ENCODE results near the gene HNRNPLL. TPM values are rescaled to one million over a fixed set of nuclear protein-coding genes. Genes with fewer than 3 reads are reported as not detected.
A peak's percentile ranks its signal among the peaks of the same experiment; 100 is the strongest.

Gene HNRNPLL
- total RNA-seq, 1 donor from 2014 or later, result 35.6 TPM

DNA sequence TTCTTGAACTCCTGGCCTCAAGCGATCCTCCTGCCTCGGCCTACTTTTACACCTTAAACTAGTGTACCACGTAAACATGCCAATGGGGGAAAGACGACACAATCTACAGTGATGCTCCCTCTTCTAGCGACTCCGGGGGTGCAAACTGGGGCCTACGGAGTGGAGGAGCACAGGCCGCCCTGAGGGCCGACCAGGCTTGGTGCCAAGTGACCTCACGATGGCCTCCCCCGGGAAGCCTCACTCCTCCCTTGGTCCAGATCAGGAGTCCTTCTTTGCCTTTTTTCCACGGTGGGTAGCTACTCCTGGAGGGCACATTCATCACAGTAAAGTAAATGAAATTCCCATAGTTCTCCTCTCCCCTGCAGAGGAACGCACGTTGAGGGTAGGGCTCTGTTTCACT lies 73.5 kb downstream of the HNRNPLL start:
- DNase-seq (ENCODE audit: low read depth in 2 of 2), result no peak

DNA sequence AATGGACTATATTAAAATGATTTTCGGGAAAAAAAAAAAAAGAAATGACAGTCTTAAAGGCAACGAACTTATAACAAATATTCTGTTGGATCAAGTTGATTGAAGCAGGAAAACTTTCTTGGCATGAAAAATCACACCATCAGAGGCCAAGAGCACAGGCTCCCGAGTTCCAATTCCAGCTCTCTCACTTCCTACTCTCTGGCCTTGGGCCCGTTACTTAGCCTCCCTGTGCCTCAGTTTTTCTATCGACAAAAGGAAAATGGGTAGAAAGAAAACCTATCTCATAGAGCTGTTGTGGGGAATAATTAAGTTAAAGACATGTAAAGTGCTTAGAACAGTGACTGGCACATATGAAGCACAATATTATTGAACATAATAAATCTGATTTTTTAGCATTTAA lies 74.2 kb downstream of the HNRNPLL start:
- DNase-seq (ENCODE audit: low read depth in 2 of 2), result no peak

DNA sequence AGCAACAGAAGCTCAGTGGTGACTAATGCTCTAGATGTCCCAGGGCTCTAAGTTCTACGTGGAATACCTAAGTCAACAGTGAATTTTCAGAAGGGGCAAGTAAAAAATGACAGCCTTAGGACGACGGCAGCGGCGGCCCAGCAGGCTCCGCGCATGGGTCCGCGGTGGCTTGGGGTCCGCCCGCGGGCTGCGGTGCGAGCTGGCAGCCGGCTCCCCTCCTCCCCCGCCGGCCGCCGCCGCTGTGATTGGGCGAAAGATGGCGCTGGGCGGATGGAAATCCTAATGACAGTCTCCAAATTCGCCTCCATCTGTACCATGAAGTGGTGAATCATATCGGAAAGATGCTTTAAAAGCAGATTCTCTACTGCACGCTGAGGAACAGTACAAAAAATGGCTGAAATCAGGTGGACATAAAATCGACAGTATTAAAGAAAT lies 74.7 kb downstream of the HNRNPLL start:
- peak in 1 of 2 donors; percentile 26 for DNase-seq (ENCODE audit: low read depth in 2 of 2)

DNA sequence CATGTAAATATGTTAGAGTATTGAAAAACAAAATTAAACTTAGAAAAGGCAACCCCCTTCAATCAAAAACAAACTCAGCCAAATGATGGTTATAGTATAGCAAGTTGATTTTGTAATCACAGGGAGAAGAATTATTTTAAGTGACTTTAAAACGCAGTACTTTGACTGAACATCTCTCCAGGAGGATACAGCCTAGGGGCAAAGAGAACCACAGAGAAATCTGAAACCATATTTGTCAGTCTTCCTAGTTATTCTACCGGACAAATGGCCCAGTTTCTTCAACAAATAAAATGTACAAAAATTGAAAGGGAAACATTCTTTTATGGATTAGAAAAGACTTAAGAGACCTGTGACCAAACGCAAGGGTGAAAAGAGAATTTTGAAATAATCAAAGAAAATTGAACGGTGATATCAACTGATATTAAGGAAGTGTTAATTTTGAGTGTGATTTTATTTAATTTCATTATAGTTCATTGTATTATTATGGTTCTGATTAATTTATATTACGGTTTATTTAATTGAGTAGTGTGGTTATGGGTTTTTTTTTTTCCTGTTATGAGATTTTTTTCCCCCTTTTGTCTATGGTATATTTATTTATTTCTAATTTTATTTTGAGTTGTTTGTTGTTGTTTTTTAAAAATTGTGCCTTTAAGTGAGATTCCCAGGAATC lies 75.3 kb downstream of the HNRNPLL start:
- no peak for DNase-seq (ENCODE audit: low read depth in 2 of 2)

DNA sequence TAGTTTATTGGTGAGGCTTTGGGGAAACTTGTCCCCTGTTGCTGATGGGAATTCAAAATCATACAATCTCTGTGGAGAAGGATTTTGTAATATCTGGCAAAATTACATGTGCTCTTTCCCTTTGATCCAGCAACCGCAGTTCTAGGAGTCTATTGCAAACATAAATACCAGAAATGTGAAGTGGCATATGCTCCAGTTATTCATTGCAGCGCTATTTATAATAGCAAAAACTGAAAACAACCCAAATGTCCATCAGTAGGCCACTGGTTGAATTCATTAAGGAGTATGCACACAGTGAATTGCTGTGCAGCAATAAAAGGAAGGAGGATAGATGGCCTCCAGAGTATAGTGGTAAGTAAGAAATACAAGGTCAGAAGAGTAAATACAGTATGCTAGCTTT lies 76.5 kb downstream of the HNRNPLL start:
- no peak for DNase-seq (ENCODE audit: low read depth in 2 of 2)

DNA sequence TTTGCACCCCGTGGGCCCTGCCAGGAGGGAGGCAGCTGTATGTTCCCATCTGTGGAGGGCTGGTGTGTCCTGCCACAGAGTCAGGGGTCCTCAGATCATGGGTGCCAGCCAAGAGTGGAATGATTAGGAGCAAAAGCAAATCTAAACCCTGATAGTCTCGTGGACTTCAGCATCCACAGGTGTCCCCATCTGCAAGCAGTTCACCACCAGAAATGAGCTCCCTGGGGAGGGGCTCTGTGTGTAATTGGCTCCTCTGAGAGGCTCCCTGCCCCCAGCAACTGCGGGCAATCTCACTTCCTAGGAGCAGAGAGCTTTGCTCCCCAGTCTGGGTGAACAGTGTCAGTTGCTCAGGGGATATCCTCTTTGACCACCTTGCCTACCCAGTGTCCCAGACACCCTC lies 78.1 kb downstream of the HNRNPLL start:
- no peak for DNase-seq (ENCODE audit: low read depth in 2 of 2)

DNA sequence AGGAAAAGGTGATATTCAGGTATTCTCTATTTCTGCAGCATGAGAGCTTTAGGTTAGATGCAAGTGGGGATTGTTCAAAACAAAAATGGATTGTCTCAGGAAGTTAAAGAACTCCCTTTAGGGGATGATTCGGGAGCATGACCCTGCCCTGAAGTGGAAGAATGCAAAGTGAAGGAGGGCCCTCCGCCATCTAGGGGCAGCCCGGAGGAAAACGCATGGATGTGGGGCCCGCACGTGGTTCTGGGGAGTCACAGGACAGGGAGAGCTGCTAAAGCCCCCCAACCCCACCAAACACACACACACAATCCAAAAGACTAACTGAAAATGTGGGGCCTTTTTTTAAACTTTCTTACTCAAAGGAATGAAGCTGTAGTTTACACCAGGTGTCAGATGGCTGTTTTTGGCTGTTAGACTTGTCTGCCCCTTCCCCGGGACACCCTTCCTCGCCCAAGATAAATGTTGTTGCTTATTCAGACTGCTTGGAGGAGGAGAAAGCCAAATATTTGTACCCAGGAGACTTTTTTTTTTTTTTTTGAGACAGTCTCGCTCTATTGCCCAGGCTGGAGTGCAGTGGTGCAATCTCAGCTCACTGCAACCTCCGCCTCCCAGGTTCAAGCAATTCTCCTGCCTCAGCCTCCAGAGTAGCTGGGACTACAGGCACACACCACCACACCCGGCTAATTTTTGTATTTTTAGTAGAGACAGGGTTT lies 78.8 kb downstream of the HNRNPLL start:
- DNase-seq (ENCODE audit: low read depth in 2 of 2), result no peak

DNA sequence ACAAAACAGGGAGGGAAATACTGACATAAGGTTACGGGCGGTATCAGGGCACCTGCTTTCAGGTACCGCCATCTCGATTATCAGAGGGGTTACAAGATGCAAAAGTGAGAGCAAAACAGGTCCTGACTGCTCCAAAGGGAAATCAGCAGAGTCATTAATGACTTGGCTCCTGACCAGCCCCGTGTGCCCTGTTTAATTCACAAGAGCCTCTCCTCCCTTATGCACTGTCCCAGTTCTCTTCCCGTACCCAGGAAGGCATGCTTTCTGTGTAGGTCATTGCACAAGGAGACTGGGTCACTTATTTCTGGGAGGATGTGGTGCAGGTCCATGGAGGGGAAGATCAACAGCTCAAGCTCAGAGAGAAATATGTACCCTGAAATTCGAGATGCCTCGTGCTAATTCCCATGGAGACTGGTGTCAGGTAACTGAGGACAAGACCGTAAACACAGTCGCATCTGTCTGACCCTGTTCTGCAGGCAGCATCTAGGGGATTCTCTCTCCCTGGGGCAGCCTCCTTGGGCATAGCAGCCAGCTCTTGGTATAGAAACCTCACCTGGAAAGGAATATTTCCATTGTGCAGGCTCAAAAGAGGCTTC lies 79.9 kb downstream of the HNRNPLL start:
- no peak for DNase-seq (ENCODE audit: low read depth in 2 of 2)

DNA sequence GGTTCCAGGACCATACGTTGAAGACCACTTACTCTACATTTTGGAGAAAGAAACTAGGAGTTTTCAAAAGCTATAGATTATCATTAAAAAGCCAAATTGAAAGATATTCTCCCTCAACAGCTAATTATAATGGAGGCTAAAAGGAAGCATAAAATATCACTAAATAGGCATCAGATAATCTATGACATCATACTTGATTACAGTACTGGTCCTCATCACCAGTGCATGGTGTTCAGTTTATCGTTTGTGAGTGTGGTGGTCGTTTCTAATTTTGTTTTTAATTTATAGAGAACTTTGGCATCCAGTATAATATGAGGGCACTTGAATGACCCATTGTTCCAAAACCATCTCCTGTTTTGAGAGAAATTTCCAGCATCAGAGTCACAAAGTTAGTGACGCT lies 80.9 kb downstream of the HNRNPLL start:
- no peak for DNase-seq (ENCODE audit: low read depth in 2 of 2)

DNA sequence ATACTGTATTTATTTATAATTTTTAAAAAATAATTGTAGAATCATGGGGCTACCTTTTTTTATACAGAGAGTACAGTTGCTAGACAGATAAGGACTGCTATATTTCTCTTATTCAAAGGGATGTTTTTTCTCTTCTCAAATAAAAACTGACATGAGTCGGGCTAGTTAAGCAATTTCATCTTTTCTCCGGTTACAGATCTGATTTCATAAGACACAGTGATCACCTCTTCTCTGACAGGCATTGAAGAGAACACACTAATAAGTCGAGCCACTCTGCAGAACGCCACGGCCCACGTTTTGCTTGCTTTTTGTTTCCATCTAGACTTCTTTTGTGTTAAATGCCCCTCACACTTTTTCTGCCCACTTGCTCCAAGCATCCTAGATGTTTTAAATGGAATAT lies 85.4 kb downstream of the HNRNPLL start:
- DNase-seq (ENCODE audit: low read depth in 2 of 2), result no peak

DNA sequence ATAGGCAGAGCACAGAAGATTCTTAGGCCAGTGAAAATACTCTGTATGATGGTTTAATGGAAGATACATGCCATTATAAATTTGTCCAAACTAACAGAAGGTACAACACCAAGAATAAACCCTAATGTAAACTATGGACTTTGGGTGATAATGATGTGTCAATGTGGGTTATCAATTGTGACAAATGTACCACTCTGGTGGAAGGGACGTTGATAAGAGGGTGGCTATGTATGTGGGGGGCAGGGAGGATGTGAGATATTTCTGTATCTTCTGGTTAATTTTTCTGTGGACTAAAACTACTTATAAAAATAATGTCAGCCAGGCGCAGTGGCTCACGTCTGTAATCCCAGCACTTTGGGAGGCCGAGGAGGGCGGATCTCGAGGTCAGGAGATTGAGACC lies 86.2 kb downstream of the HNRNPLL start:
- DNase-seq (ENCODE audit: low read depth in 2 of 2), result no peak

DNA sequence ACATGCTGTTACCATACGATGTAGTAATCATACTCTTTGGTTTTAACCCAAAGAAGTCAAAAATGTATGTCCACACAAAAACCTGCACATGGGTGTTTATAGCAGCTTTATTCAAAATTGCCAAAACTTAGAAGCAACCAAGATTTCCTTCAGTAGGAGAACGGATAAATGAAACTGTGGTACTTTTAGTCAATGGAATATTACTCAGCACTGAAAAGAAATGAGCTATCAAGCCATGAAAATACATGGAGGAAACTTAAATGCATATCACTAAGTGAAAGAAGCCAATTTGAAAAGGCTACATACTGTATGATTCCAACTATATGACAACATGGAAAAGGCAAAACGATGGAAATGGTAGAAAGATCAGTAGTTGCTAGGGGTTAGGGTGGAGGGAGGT lies 86.6 kb downstream of the HNRNPLL start:
- DNase-seq (ENCODE audit: low read depth in 2 of 2), result no peak

DNA sequence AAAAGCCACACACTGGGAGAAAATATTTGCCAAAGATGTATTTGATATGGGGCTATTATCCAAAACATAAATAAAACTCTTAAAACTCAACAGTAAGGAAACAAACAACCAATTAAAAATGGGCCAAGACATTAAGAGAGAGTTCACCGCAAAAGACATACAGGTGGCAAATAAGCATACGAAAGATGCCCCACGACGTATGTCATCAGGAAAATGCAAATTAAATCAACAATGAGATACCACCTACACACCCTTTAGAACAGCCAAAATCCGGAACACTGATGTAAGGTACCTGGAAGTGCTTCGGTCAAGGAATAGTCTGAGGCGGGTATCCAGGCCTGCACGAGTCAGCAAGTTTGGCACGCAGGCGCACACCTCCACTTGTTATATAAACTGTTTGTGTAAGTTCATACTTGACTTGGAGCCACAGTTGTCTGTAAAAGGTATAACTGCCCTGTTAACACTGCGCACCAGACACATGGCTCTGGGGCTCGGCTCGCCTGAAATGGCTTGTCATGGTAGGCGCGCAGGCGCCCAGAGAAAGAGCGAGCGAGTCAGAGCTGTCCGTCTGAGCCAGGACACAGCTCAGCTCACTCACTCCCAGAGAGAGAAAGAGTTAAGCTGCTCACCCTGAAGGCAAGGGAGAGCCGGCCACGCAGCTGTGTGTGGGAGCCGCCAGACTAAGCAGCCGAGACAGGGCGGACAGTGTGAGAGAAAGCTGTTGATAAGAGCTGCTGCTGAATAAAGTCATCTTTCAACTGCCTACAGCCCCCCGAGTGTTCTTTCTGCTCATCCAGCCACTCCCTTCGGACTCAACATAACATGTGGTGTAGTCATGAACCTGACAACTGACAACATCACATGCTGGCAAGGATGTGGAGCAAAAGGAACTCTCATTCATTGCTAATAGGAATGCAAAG lies 87.3 kb downstream of the HNRNPLL start:
- DNase-seq (ENCODE audit: low read depth in 2 of 2), result no peak

DNA sequence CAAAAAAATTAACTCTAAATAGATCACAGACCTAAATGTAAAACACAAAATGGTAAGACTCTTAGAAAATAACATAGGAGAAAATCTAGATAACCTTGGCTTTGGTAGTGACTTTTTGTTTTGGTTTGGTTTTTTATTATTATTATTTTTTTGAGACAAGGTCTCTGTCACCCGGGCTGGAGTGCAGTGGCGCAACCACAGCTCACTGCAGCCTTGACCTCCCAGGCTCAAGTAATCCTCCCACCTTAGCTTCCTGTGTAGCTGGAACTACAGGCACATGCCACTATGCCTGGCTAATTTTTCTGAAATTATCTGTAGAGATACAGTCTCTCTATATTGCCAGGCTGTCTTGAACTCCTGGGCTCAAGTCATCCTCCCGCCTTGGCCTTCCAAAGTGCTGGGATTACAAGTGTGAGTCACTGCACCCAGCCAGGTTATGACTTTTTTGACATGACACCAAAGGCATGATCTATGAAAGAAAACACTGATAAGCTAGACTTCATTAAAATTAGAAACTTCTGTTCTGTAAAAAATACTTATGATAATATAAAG lies 88.0 kb downstream of the HNRNPLL start:
- no peak for DNase-seq (ENCODE audit: low read depth in 2 of 2)

DNA sequence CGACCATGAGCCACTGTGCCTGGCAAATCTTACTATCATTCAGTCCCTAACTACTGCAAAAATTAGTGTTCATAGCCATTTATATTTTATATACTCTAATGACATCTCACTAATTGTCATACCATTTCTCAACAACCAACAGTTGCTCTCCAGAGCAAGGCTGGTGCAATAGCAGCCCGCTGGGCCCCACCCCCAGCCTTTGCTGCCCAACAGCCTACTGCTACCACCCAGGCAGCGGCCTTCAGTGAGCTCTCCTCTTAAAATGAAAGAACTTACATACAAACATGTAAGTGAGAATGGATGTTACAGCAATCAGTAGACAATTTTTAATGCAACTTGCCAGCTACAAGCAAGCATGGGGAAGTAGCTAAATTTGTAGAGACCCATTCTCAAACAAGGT lies 90.5 kb downstream of the HNRNPLL start:
- DNase-seq (ENCODE audit: low read depth in 2 of 2), result no peak

Other genes with a start within 250 kb of the HNRNPLL start
- gene ATL2, start 225.7 kb downstream of the HNRNPLL start, total RNA-seq, result 47.0 and 52.6 TPM in 2 replicates
- gene GALM, start 63.2 kb upstream of the HNRNPLL start, total RNA-seq, result 4.1 and 8.0 TPM in 2 replicates
- gene SRSF7, start 148.4 kb upstream of the HNRNPLL start, total RNA-seq, result 105 and 107 TPM in 2 replicates
- 6.1 and 8.3 TPM in 2 replicates for gene GEMIN6, start 175.3 kb upstream of the HNRNPLL start, total RNA-seq